Activated T-cell treated with anti-CD3 and anti-CD28 coated beads, Interleukin-2, amount 50 U/mL, for 72 hours (primary cell): Measurements from ENCODE around the gene CTSD. TPM values are rescaled to one million over a fixed set of nuclear protein-coding genes. Genes with fewer than 3 reads are reported as not detected.

ENCODE experiments used
- ATAC-seq, 2 donors: fragments of 150-1000 bp; cut with Tn5 transposase; replicated peaks in 1 of 2; 2 replicates each; pipeline ENCODE4 v1.10.0; 2021; ENCODE audit warnings: moderate library complexity in 2 of 2, mild to moderate bottlenecking in 1 of 2
- DNase-seq, 2 donors: peaks; one replicate each; pipeline ENCODE4 v3.0.0; 2021 to 2022; ENCODE audit warnings: mixed read lengths in 1 of 2
- H3K27ac Mint-ChIP-seq: one replicate; pipeline ENCODE4 v1.8.0; 2022; ENCODE audit warnings: mild to moderate bottlenecking, moderate library complexity, mixed read lengths
- H3K27me3 Mint-ChIP-seq: one replicate; pipeline ENCODE4 v1.8.0; 2022; ENCODE audit warnings: low read depth, mixed read lengths
- H3K36me3 Mint-ChIP-seq, 2 donors: one replicate each; pipeline ENCODE4 v1.8.0; 2022; ENCODE audit warnings: mixed read lengths in 2 of 2, mild to moderate bottlenecking in 1 of 2; ENCODE audit not compliant: insufficient read depth in 2 of 2
- H3K4me1 Mint-ChIP-seq: one replicate; pipeline ENCODE4 v1.8.0; 2022; ENCODE audit warnings: low read depth, mixed read lengths
- H3K4me3 Mint-ChIP-seq, 2 donors: one replicate each; pipeline ENCODE4 v1.8.0; 2022; ENCODE audit warnings: mild to moderate bottlenecking in 2 of 2, mixed read lengths in 2 of 2, moderate library complexity in 2 of 2
- H3K9me3 Mint-ChIP-seq, 2 donors: one replicate each; pipeline ENCODE4 v1.8.0; 2022; ENCODE audit warnings: mixed read lengths in 2 of 2
- total RNA-seq, 2 donors: library from RNA; stranded (reverse); gene quantifications; one replicate each; pipeline ENCODE4 v1.2.3, GENCODE V29; 2022

Gene CTSD
- total RNA-seq, 2 donors from 2014 or later, result 56.2 to 66.9 TPM

GRCh38 chr11:1779034-1779805, 15.5 kb upstream of the CTSD start:
- DNase-seq (no peak), ATAC-seq (no peak)
- Mint-ChIP-seq H3K4me1 (no peaks in the 10 kb centered on the region), H3K4me3 (no peak overlapping the region), H3K36me3 (no peaks in the 10 kb centered on the region), H3K27me3 (peaks cover 6% of the 10 kb centered on the region), H3K27ac (no peak overlapping the region), H3K9me3 (no peaks in the 10 kb centered on the region)

DNA sequence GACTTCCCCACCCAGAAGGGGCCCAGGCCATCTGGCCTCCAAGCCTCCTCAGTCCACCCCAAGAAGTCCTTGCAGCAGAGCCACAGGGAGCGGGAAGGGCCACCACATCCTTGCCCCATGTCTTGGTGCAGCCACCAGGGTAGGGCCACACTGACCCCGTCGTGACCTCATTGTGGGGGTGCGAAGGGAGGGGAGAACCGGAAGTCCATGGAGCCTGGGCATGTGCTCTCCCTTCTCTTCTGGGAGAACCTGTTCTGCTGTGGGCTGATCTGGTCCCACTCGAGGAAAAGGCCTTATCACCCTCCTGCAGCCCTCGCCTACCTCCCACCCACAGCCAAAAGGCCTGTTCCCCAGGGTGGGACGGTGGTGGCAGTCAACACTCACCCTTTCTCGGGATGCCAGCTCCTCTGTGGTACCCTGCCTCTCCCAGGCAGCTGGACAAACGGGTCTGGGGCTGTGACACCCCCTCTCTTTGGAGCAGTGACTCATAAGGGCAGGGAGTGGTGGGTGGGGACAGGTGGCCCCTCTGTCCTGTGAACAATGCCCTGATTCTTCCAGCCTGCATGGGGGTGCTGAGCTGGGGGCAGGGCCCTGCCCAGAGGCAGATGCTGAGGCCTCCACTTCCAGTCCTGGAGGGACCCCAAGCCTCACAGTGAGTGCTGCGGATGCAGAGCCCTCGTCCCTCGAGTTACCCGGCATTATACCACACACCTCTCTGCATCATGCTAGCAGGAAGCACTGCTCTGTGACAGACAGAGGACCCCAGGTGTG, 14.6 kb upstream of the CTSD start:
- peaks cover 6% of the 10 kb centered on the region for H3K27me3 Mint-ChIP-seq
- peaks cover 2% of the 10 kb centered on the region for H3K4me1 Mint-ChIP-seq
- H3K4me3 Mint-ChIP-seq, result no peak overlapping the region
- ATAC-seq (peak in 1 of 2 donors; percentile 5), DNase-seq (no peak)
- no peak overlapping the region for H3K27ac Mint-ChIP-seq
- no peaks in the 10 kb centered on the region for H3K36me3 Mint-ChIP-seq
- no peaks in the 10 kb centered on the region for H3K9me3 Mint-ChIP-seq

DNA sequence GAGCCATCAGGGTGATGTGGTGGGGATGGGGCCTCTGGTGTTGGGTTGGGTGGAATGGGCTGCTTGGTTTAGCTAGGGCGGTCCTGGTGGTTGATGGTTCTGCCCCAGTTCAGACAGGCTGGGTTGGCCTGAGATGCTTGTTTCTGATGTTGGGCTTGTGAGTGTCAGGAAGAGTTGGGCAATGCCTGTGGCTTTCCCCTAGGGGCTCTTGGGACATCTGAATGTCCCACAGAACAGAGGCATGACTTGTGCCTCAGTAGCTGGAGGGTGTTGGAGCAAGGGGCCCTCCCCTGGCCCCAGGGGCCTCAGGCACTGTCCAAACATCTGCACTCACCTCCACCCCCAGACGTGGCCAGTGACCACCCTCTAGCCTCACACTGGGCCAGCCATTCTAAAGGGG, 14.0 kb upstream of the CTSD start:
- H3K4me3 Mint-ChIP-seq, result no peak overlapping the region
- H3K4me1 Mint-ChIP-seq, result peaks cover 7% of the 10 kb centered on the region
- H3K27me3 Mint-ChIP-seq, result peaks cover 6% of the 10 kb centered on the region
- no peaks in the 10 kb centered on the region for H3K9me3 Mint-ChIP-seq
- no peak for ATAC-seq
- H3K27ac Mint-ChIP-seq, result no peak overlapping the region
- DNase-seq, result no peak
- H3K36me3 Mint-ChIP-seq, result no peaks in the 10 kb centered on the region

DNA sequence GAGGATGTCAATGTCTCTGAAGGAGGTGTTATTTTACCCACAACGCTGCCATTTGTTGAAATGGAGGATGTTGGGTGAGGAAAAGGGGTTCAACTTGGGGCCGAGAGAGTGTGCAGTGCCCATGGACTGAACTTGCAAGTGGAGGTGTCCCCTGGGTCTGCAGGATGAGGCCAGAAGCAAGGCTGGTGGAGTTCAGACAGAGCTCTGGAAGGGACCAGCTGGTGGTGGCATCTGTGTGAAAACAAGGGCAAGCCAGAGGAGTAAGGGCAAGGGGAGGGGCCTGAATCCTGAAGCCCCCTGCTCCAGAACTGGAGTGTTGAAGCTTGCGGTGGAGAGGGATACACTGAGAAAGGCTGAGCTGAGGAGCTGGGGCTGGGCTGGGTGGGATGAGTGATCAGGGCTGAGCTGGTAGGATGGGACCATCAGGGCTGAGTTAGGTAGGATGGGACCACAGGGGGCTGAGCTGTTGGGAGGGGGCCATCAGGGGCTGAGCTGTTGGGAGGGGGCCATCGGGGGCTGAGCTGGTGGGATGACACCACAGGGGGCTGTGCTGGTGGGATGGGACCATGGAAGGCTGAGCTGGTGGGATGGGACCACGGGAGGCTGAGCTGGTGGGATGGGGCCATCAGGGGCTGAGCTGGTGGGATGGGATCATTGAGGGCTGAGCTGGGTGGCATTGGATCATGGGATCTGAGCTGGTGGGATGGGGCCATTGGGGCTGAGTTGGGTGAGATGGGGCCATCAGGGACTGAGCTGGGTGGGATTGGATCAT, 13.4 kb upstream of the CTSD start:
- DNase-seq (no peak), ATAC-seq (no peak)
- H3K4me3 Mint-ChIP-seq, result no peak overlapping the region
- H3K4me1 Mint-ChIP-seq, result peaks cover 13% of the 10 kb centered on the region
- no peak overlapping the region for H3K27ac Mint-ChIP-seq
- peaks cover 6% of the 10 kb centered on the region for H3K27me3 Mint-ChIP-seq
- no peaks in the 10 kb centered on the region for H3K9me3 Mint-ChIP-seq
- no peaks in the 10 kb centered on the region for H3K36me3 Mint-ChIP-seq

GRCh38 chr11:1776331-1776851, 12.7 kb upstream of the CTSD start:
- ATAC-seq, result no peak
- H3K27me3 Mint-ChIP-seq, result peaks cover 6% of the 10 kb centered on the region
- no peaks in the 10 kb centered on the region for H3K36me3 Mint-ChIP-seq
- no peak overlapping the region for H3K27ac Mint-ChIP-seq
- peaks cover 20% of the 10 kb centered on the region for H3K4me1 Mint-ChIP-seq
- H3K4me3 Mint-ChIP-seq, result no peak overlapping the region
- H3K9me3 Mint-ChIP-seq, result no peaks in the 10 kb centered on the region
- DNase-seq, result no peak

DNA sequence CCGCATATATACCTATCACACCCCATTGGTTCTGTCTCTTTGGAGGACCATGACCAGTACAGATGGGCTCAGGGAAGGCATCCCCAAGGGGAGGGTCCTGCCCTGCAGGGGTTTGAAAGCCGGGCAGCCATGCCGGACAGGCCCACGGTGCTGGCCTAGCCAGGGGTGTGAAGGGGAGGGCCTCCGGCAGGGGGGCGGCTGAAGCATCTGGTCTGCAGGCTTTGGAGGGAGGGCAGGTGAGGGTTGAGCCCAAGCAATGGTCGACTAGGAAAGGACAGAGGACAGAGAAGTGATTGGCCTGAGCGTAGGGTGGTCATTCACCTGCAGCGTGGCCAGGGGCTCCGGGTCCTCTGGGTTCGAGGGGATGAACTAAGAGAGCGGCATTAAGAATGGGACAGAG, 11.2 kb upstream of the CTSD start:
- Mint-ChIP-seq H3K4me3 (no peak overlapping the region), H3K4me1 (peaks cover 27% of the 10 kb centered on the region), H3K9me3 (no peaks in the 10 kb centered on the region), H3K27me3 (peaks cover 3% of the 10 kb centered on the region), H3K27ac (no peak overlapping the region), H3K36me3 (no peaks in the 10 kb centered on the region)
- no peak for ATAC-seq
- DNase-seq, result no peak

DNA sequence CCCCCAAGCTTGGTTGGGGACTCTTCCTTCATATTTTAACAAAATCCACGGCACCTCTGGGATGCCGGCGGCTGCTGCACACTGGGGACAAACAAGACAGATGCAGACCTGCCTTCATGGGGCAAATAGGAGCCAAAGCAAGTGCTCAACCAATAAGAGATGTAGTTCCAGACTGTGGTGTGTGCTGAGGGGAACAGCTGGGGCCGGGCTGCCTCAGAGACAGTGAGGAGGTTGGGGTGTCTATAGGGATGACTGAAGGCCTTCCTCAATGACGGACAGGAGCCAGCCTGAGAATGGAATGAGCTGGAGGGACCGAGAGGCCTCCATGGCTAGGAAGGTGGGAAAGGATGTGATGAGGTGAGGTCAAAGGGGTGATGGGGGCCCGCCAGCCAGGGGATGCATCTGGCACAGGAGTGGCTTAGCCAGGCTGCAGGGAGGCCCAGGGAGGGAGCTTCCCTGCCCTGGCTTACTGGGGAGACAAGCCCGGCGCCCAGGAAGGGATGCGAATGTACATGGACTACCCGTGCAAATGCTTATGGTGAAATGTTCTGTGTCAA, 10.3 kb upstream of the CTSD start:
- H3K9me3 Mint-ChIP-seq, result no peaks in the 10 kb centered on the region
- ATAC-seq (no peak), DNase-seq (no peak)
- H3K4me3 Mint-ChIP-seq, result no peak overlapping the region
- H3K4me1 Mint-ChIP-seq, result peaks cover 27% of the 10 kb centered on the region
- H3K27ac Mint-ChIP-seq, result no peak overlapping the region
- H3K27me3 Mint-ChIP-seq, result no peaks in the 10 kb centered on the region
- H3K36me3 Mint-ChIP-seq, result no peaks in the 10 kb centered on the region

- ATAC-seq, result no peak
- H3K4me3 Mint-ChIP-seq, result peak overlapping the region; percentile 15 to 61
- H3K27me3 Mint-ChIP-seq, result no peaks in the 10 kb centered on the region
- no peaks in the 10 kb centered on the region for H3K9me3 Mint-ChIP-seq
- H3K4me1 Mint-ChIP-seq, result peaks cover 30% of the 10 kb centered on the region
- H3K27ac Mint-ChIP-seq, result no peak overlapping the region
- no peaks in the 10 kb centered on the region for H3K36me3 Mint-ChIP-seq
- DNase-seq, result no peak
Measured at GRCh38 chr11:1773131-1773993, 9.6 kb upstream of the CTSD start.

- DNase-seq (peak; percentile 74), ATAC-seq (peak; percentile 95 to 97)
- H3K27ac Mint-ChIP-seq, result peak overlapping the region; percentile 20
- no peaks in the 10 kb centered on the region for H3K36me3 Mint-ChIP-seq
- no peaks in the 10 kb centered on the region for H3K9me3 Mint-ChIP-seq
- peaks cover 38% of the 10 kb centered on the region for H3K4me1 Mint-ChIP-seq
- H3K4me3 Mint-ChIP-seq, result peak overlapping the region; percentile 63 to 64
- H3K27me3 Mint-ChIP-seq, result no peaks in the 10 kb centered on the region
Measured at GRCh38 chr11:1772270-1773130, 8.8 kb upstream of the CTSD start.

DNA sequence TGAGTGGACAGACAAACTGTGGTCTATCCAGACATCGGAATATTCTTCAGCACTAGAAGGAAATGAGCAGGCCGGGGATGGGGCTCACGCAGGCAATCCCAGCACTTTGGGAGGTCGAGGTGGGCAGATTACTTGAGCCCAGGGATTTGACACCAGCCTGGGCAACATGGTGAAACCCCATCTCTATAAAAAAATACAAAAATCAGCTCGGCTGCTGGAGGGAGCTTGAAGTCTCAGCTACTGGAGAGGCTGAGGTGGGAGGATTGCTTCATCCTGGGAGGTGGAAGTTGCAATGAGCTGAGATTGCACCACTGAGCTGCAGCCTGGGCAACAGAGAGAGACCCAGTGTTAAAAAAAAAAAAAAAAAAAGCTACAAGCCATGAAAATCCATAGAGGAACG, 8.0 kb upstream of the CTSD start:
- peak overlapping the region; percentile 20 for H3K27ac Mint-ChIP-seq
- H3K9me3 Mint-ChIP-seq, result no peaks in the 10 kb centered on the region
- H3K4me1 Mint-ChIP-seq, result peaks cover 38% of the 10 kb centered on the region
- peak overlapping the region; percentile 63 to 64 for H3K4me3 Mint-ChIP-seq
- no peaks in the 10 kb centered on the region for H3K36me3 Mint-ChIP-seq
- DNase-seq, result no peak
- H3K27me3 Mint-ChIP-seq, result no peaks in the 10 kb centered on the region
- no peak for ATAC-seq

DNA sequence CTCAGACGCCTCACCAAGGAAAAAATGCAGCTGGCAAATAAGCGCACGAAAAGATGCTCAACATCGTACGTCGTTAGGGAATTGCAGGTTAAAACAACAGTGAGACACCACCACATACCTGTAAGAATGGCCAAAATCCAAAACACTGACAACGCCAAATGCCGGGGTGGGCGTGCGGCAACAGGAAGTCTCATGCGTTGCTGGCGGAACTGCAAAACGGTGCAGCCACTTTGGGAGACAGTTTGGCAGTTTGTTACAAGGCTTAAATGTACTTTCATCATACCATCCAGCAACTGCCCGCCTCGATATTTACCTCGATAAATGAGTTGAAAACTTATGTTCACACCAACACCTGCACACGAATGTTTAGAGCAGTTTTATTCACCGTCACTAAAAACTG, 7.5 kb upstream of the CTSD start:
- H3K27me3 Mint-ChIP-seq, result no peaks in the 10 kb centered on the region
- no peak overlapping the region for H3K27ac Mint-ChIP-seq
- no peaks in the 10 kb centered on the region for H3K36me3 Mint-ChIP-seq
- no peak for DNase-seq
- H3K4me1 Mint-ChIP-seq, result peaks cover 38% of the 10 kb centered on the region
- no peak overlapping the region for H3K4me3 Mint-ChIP-seq
- H3K9me3 Mint-ChIP-seq, result no peaks in the 10 kb centered on the region
- no peak for ATAC-seq
